Esophagus mucosa (tissue), 1 donor: Measurements from ENCODE around the gene CMTM1. TPM values are rescaled to one million over a fixed set of nuclear protein-coding genes. Genes with fewer than 3 reads are reported as not detected.
"Not testable (repeated sequence)": the region's sequence is repeated elsewhere in the genome, so short reads cannot be mapped to it uniquely, and the experiment has no call there.

Experiments
- ATAC-seq: fragments of 200-7000 bp; cut with Tn5 transposase; one replicate; pipeline ENCODE4 v1.9.1; 2020
- total RNA-seq: library from RNA; stranded (reverse); gene quantifications from one replicate; pipeline ENCODE4 v1.2.4, GENCODE V29; 2023
- donor health status: DM: yes; HTN: yes; CAD: no.

CMTM1 gene
- total RNA-seq, 1 donor from 2014 or later = 0.60 TPM

- ATAC-seq = no peak
These were observed 50.4 kb downstream of the CMTM1 start for GRCh38 chr16:66616592-66616991.

GRCh38 chr16:66617010-66617434 is 50.8 kb downstream of the CMTM1 start:
- no peak for ATAC-seq

GRCh38 chr16:66617728-66618127 is 51.5 kb downstream of the CMTM1 start:
- no peak for ATAC-seq

- ATAC-seq = peak; percentile 93
These were observed 52.5 kb downstream of the CMTM1 start for GRCh38 chr16:66618588-66619375.

DNA sequence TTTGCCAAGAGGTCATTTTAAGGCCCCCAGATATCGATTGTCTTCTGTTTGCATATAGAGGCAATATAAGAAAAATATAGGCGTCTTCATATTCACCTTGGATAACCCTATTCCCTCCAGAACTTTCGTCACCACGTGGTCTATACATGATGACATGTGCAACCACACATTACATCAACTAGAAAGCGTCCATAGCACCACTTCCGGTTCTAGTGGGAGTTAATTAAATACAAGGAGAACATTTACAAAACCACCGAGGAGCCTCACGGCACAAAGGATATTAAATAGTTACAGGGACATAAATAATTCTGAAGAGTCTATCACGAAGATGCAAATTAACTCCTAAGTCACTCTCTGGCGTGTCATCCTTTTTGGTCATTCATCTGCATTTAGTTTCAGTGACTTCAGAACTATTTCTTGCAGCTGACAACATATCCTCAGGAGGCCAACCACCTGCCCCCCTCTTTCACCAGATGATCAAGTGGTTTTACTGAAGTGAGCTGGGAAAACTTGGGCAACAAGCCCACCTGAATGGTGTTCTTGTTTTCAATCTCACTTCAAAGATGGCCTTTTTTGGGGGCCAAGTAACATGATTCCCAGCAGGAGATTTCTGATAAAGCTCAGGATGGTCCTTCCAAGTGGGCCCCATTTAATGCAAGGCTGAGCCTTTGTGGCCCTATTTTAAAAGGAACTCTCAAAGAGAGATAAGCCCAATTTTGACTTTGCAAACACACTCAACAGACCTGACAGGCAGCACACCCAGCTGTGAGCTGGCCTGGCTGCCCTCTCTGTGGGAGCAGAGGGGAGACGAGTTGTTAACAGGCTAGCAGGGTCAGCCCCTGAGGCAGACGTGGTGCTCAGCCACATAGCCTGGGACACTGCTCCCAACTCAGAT is 53.5 kb downstream of the CMTM1 start:
- no peak for ATAC-seq

- no peak for ATAC-seq
These were observed 54.2 kb downstream of the CMTM1 start for GRCh38 chr16:66620429-66620795.

- no peak for ATAC-seq
These were observed 55.7 kb downstream of the CMTM1 start for GRCh38 chr16:66621973-66622372.

DNA sequence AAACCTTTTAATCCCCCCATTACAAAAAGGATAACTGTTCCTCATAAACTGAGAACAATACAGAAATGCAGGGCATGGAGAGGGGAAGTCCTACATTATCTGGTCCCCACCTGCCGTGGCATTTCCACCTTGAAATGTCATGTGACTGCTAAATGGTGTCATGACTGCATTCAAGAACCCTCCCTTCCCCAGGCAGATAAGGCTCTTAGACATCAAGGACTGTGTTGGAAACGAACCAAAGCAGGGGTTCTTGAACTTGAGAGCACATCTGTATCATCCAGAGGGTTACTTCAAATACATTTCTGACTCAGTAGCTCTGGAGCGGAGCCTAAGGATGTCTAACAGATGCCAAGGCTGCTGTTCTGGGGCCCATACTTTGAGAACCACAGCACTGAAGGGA is 56.6 kb downstream of the CMTM1 start:
- no peak for ATAC-seq

DNA sequence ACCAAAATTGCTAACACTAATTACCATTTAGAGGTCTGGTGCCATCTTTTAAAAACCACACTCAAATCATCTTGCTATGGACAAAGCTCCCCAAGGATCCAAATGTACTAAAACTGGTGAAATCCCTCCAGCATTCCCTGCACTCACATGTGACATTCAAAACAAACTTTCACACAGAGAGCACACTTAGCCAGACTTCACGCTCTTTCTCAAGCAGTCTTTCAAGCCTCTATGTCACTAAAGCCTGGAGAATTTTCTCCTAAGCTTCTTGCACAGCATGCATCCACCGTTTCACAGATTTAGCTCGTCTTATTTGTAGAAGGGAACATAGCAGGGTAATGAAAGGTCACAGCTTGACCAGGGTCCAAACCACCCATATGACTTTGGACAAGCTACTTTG is 57.5 kb downstream of the CMTM1 start:
- ATAC-seq = no peak

- ATAC-seq = not testable (repeated sequence)
These were observed 61.6 kb downstream of the CMTM1 start for GRCh38 chr16:66627611-66628378.

Other genes with a start within 250 kb of the CMTM1 start
- gene CDH5, start 199.7 kb upstream of the CMTM1 start, total RNA-seq = 5.3 TPM
- 0.92 TPM for gene BEAN1, start 139.1 kb upstream of the CMTM1 start, total RNA-seq
- 8.5 TPM for gene TK2, start 16.3 kb upstream of the CMTM1 start, total RNA-seq
- gene CKLF, start 13.9 kb upstream of the CMTM1 start, total RNA-seq = 14.2 TPM
- not detected for gene CMTM2, start 13.0 kb downstream of the CMTM1 start, total RNA-seq
- gene CMTM3, start 38.3 kb downstream of the CMTM1 start, total RNA-seq = 3.7 TPM
- gene CMTM4, start 130.3 kb downstream of the CMTM1 start, total RNA-seq = 13.1 TPM
- 69.4 TPM for gene DYNC1LI2, start 185.2 kb downstream of the CMTM1 start, total RNA-seq
- 0.08 TPM for gene TERB1, start 235.1 kb downstream of the CMTM1 start, total RNA-seq